HepG2 (cell line): ENCODE results near the gene PAQR6. TPM values are rescaled to one million over a fixed set of nuclear protein-coding genes. Genes with fewer than 3 reads are reported as not detected.

Experiments used
- BCL6 ChIP-seq: IDR thresholded peaks from 2 replicates; pipeline ENCODE4 v1.6.1; 2016; ENCODE audit warnings: missing genetic modification reagents, missing compliant biosample characterization
- ELF4 ChIP-seq: sonication (generic); formaldehyde crosslinking; IDR thresholded peaks from 2 replicates; pipeline ENCODE4 v1.5.0; 2020; ENCODE audit warnings: missing genetic modification reagents, mild to moderate bottlenecking, moderate library complexity, borderline replicate concordance
- HIVEP1 ChIP-seq: sonication (generic); formaldehyde crosslinking; IDR thresholded peaks from 2 replicates; pipeline ENCODE4 v1.4.0; 2020; ENCODE audit warnings: mild to moderate bottlenecking, missing genetic modification reagents
- NFRKB ChIP-seq: fragments of 450-650 bp; IDR thresholded peaks from 2 replicates; pipeline ENCODE4 v1.6.1; 2017
- ZBTB21 ChIP-seq: sonication (generic); formaldehyde crosslinking; IDR thresholded peaks from 2 replicates; pipeline ENCODE4 v1.4.0; 2020; ENCODE audit warnings: missing genetic modification reagents
- ZMYM3 ChIP-seq: sonication (generic); formaldehyde crosslinking; IDR thresholded peaks from 2 replicates; pipeline ENCODE4 v1.5.1; 2020; ENCODE audit warnings: mild to moderate bottlenecking, missing genetic modification reagents
- ZNF562 ChIP-seq: sonication (generic); formaldehyde crosslinking; IDR thresholded peaks from 2 replicates; pipeline ENCODE4 v1.8.0; 2022; ENCODE audit warnings: missing genetic modification reagents, borderline replicate concordance
- ZNF709 ChIP-seq: sonication (generic); formaldehyde crosslinking; IDR thresholded peaks from 2 replicates; pipeline ENCODE4 v1.5.0; 2020; ENCODE audit warnings: mild to moderate bottlenecking, missing genetic modification reagents
- polyA plus RNA-seq, 8 experiments: library from polyadenylated mRNA; depleted of rRNA in 3 of 8; stranded (reverse) in 7 of 8; unstranded in 1 of 8; fragments of >200 nt; fragmentation: Illumina TruSeq in 4 of 8; extraction: Trizol in 4 of 8; gene quantifications; 2 replicates each; pipeline versions ENCODE4 v1.2.1 to v1.2.3, GENCODE V29; 2011 to 2016; ENCODE audit warnings: low read depth in 4 of 8, missing spikeins in 1 of 8, mixed read lengths in 1 of 8; ENCODE audit not compliant: insufficient read depth in 1 of 8
- total RNA-seq, 5 experiments: library from RNA; depleted of rRNA; stranded (reverse); fragments of >200 nt; fragmentation: Illumina TruSeq; extraction: Trizol; gene quantifications; 2 replicates each; pipeline ENCODE4 v1.2.3, GENCODE V29; 2016; ENCODE audit warnings: low read depth in 1 of 5
- TF ChIP-seq, protein P1 (sequence below), 2 experiments: sonication (generic) in 1 of 2; formaldehyde crosslinking in 1 of 2; IDR thresholded peaks; 2 replicates each; pipeline versions ENCODE4 v1.4.0 to v1.6.1; 2016 to 2020; ENCODE audit warnings: borderline replicate concordance in 1 of 2, low read depth in 1 of 2, mild to moderate bottlenecking in 1 of 2, missing genetic modification reagents in 1 of 2
- TF ChIP-seq, protein P2 (sequence below): sonication (generic); formaldehyde crosslinking; IDR thresholded peaks from 2 replicates; pipeline ENCODE4 v1.9.0; 2021; ENCODE audit warnings: missing genetic modification reagents, mild to moderate bottlenecking, borderline replicate concordance
- TF ChIP-seq, protein P3 (sequence below), 2 experiments: sonication (generic) in 1 of 2; formaldehyde crosslinking in 1 of 2; IDR thresholded peaks; 2 replicates each; pipeline versions ENCODE4 v1.6.1 to v1.9.0; 2014 to 2022; ENCODE audit warnings: antibody characterized with exemption in 1 of 2, borderline replicate concordance in 1 of 2, inconsistent platforms in 1 of 2, low read depth in 1 of 2, missing genetic modification reagents in 1 of 2
- TF ChIP-seq, protein P4 (sequence below): IDR thresholded peaks from 2 replicates; pipeline ENCODE4 v1.6.1; 2016; ENCODE audit warnings: low read depth, borderline replicate concordance
- TF ChIP-seq, protein P5 (sequence below): sonication (generic); formaldehyde crosslinking; IDR thresholded peaks from 2 replicates; pipeline ENCODE4 v1.8.1; 2023; ENCODE audit warnings: missing genetic modification reagents, mild to moderate bottlenecking, borderline replicate concordance

Gene PAQR6
- total and polyA plus RNA-seq, 2 of the 13 experiments (the other 11 are each of a cell fraction or from before 2014, with no cell fraction given), result 0.82 to 1.4 TPM

GRCh38 chr1:156282479-156283222 lies 34.8 kb upstream of the PAQR6 start, which contains the start of gene SMG5 (continued):
- TF ChIP-seq, protein P1, sequence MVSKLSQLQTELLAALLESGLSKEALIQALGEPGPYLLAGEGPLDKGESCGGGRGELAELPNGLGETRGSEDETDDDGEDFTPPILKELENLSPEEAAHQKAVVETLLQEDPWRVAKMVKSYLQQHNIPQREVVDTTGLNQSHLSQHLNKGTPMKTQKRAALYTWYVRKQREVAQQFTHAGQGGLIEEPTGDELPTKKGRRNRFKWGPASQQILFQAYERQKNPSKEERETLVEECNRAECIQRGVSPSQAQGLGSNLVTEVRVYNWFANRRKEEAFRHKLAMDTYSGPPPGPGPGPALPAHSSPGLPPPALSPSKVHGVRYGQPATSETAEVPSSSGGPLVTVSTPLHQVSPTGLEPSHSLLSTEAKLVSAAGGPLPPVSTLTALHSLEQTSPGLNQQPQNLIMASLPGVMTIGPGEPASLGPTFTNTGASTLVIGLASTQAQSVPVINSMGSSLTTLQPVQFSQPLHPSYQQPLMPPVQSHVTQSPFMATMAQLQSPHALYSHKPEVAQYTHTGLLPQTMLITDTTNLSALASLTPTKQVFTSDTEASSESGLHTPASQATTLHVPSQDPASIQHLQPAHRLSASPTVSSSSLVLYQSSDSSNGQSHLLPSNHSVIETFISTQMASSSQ (IDR thresholded peaks at IDR 0.05; ENCODE audit: low read depth), result no peak
- TF ChIP-seq, protein P1 (CRISPR knock-in tag; IDR thresholded peaks at IDR 0.05; ENCODE audit: borderline replicate concordance), result peak; percentile 76; the same call in 1 of the 2 replicates
- TF ChIP-seq ELF4 (CRISPR knock-in tag), result peak; percentile 62; the same call in 1 of the 2 replicates
- TF ChIP-seq ZBTB21, result peak; percentile 54; the same call in 1 of the 2 replicates
- peak; percentile 74 for TF ChIP-seq NFRKB
- TF ChIP-seq, protein P2, sequence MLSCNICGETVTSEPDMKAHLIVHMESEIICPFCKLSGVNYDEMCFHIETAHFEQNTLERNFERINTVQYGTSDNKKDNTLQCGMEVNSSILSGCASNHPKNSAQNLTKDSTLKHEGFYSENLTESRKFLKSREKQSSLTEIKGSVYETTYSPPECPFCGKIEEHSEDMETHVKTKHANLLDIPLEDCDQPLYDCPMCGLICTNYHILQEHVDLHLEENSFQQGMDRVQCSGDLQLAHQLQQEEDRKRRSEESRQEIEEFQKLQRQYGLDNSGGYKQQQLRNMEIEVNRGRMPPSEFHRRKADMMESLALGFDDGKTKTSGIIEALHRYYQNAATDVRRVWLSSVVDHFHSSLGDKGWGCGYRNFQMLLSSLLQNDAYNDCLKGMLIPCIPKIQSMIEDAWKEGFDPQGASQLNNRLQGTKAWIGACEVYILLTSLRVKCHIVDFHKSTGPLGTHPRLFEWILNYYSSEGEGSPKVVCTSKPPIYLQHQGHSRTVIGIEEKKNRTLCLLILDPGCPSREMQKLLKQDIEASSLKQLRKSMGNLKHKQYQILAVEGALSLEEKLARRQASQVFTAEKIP (CRISPR knock-in tag), result no peak
- TF ChIP-seq BCL6 (CRISPR knock-in tag), result peak; percentile 42; the same call in 1 of the 2 replicates
- TF ChIP-seq, protein P3, sequence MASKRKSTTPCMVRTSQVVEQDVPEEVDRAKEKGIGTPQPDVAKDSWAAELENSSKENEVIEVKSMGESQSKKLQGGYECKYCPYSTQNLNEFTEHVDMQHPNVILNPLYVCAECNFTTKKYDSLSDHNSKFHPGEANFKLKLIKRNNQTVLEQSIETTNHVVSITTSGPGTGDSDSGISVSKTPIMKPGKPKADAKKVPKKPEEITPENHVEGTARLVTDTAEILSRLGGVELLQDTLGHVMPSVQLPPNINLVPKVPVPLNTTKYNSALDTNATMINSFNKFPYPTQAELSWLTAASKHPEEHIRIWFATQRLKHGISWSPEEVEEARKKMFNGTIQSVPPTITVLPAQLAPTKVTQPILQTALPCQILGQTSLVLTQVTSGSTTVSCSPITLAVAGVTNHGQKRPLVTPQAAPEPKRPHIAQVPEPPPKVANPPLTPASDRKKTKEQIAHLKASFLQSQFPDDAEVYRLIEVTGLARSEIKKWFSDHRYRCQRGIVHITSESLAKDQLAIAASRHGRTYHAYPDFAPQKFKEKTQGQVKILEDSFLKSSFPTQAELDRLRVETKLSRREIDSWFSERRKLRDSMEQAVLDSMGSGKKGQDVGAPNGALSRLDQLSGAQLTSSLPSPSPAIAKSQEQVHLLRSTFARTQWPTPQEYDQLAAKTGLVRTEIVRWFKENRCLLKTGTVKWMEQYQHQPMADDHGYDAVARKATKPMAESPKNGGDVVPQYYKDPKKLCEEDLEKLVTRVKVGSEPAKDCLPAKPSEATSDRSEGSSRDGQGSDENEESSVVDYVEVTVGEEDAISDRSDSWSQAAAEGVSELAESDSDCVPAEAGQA (IDR thresholded peaks at IDR 0.05; ENCODE audit: low read depth), result peak; percentile 97
- TF ChIP-seq, protein P3 (CRISPR knock-in tag; IDR thresholded peaks at IDR 0.05; ENCODE audit: borderline replicate concordance), result peak; percentile 14; the same call in 1 of the 2 replicates
- TF ChIP-seq HIVEP1 (CRISPR knock-in tag), result peak; percentile 48; the same call in 1 of the 2 replicates
- 0 out of 2 replicates have a peak, but pooled peaks have one; percentile 26 for TF ChIP-seq ZMYM3 (CRISPR knock-in tag)
- TF ChIP-seq, protein P4, sequence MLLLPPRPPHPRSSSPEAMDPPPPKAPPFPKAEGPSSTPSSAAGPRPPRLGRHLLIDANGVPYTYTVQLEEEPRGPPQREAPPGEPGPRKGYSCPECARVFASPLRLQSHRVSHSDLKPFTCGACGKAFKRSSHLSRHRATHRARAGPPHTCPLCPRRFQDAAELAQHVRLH (CRISPR knock-in tag), result no peak; the same call in 1 of the 2 replicates
- no peak for TF ChIP-seq ZNF562 (CRISPR knock-in tag)
- TF ChIP-seq, protein P5, sequence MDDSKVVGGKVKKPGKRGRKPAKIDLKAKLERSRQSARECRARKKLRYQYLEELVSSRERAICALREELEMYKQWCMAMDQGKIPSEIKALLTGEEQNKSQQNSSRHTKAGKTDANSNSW (CRISPR knock-in tag), result no peak
- TF ChIP-seq ZNF709 (CRISPR knock-in tag), result peak; percentile 89; the same call in 1 of the 2 replicates
